Activated CD4-positive, alpha-beta T cell treated with anti-CD3 and anti-CD28 coated beads, Interleukin-2, amount 50 U/mL, for 24 hours (primary cell): ENCODE data around the gene CORO6.
"Not testable (repeated sequence)": the region's sequence is repeated elsewhere in the genome, so short reads cannot be mapped to it uniquely, and the experiment has no call there.

ENCODE experiments used
- DNase-seq, 2 donors: peaks; one replicate each; pipeline ENCODE4 v3.0.0-alpha.2; 2020; ENCODE audit warnings: low read depth in 1 of 2, low spot score in 1 of 2

The CORO6 gene

GRCh38 chr17:29622337-29623282 lies at the start of gene CORO6:
CORO6 (minus strand) TSS chr17:29622912; CDS start chr17:29621421, 1,491 bp downstream.
- peak in 1 of 2 donors; percentile 36 for DNase-seq

- no peak for DNase-seq
These were observed 48.9 kb upstream of the CORO6 start for GRCh38 chr17:29671661-29672060.

- DNase-seq: no peak
These were observed 46.6 kb upstream of the CORO6 start for GRCh38 chr17:29669266-29669665.

- no peak for DNase-seq
These were observed 45.3 kb upstream of the CORO6 start for GRCh38 chr17:29667969-29668368.

- DNase-seq: no peak
These were observed 42.7 kb upstream of the CORO6 start for GRCh38 chr17:29665481-29665810.

GRCh38 chr17:29664743-29665480 lies 42.2 kb upstream of the CORO6 start:
- peak in 1 of 2 donors; percentile 10 for DNase-seq

GRCh38 chr17:29663155-29663554 lies 40.4 kb upstream of the CORO6 start:
- DNase-seq: no peak

- DNase-seq: no peak
These were observed 38.5 kb upstream of the CORO6 start for GRCh38 chr17:29661213-29661612.

GRCh38 chr17:29659155-29659554 lies 36.4 kb upstream of the CORO6 start:
- DNase-seq: no peak

- DNase-seq: no peak
These were observed 32.6 kb upstream of the CORO6 start for GRCh38 chr17:29655323-29655722.

GRCh38 chr17:29653995-29654714 lies 31.4 kb upstream of the CORO6 start:
- DNase-seq: no peak

GRCh38 chr17:29652976-29653375 lies 30.3 kb upstream of the CORO6 start:
- no peak for DNase-seq

GRCh38 chr17:29651913-29652312 lies 29.2 kb upstream of the CORO6 start:
- DNase-seq: not testable (repeated sequence)

GRCh38 chr17:29650396-29650795 lies 27.7 kb upstream of the CORO6 start:
- no peak for DNase-seq

GRCh38 chr17:29649359-29649758 lies 26.6 kb upstream of the CORO6 start:
- DNase-seq: no peak

- DNase-seq: no peak
These were observed 25.3 kb upstream of the CORO6 start for GRCh38 chr17:29648005-29648404.

- no peak for DNase-seq
These were observed 22.9 kb upstream of the CORO6 start for GRCh38 chr17:29645515-29646051.

- no peak for DNase-seq
These were observed 21.1 kb upstream of the CORO6 start for GRCh38 chr17:29643817-29644160.

- no peak for DNase-seq
These were observed 19.5 kb upstream of the CORO6 start for GRCh38 chr17:29642171-29642611.

GRCh38 chr17:29640981-29641642 lies 18.4 kb upstream of the CORO6 start:
- DNase-seq: no peak

- no peak for DNase-seq
These were observed 17.7 kb upstream of the CORO6 start for GRCh38 chr17:29640413-29640812.
